HL-60 (cell line): ENCODE results near the gene ANO7.

Experiments
- DNase-seq, 2 experiments: peaks; one replicate each; pipeline ENCODE4 v3.0.0-alpha.2; 2010 to 2020; ENCODE audit warnings: low read depth in 1 of 2, low spot score in 1 of 2
- H3K27ac ChIP-seq: fragments of 250-450 bp; sonication (Bioruptor Pico); replicated peaks from 2 replicates; pipeline ENCODE4 v1.5.1; 2020; ENCODE audit warnings: mild to moderate bottlenecking, moderate library complexity
- H3K27me3 ChIP-seq: fragments of 250-450 bp; sonication (Bioruptor Pico); 2 replicates; pipeline ENCODE4 v1.5.1; 2021; ENCODE audit warnings: mild to moderate bottlenecking, moderate library complexity; ENCODE audit not compliant: insufficient read depth, poor library complexity, severe bottlenecking
- H3K4me3 ChIP-seq: replicated peaks from 2 replicates; pipeline ENCODE4 v1.5.1; 2011; ENCODE audit warnings: mild to moderate bottlenecking, control low read depth, low read length; ENCODE audit not compliant: insufficient read depth
- CTCF ChIP-seq: IDR thresholded peaks from one replicate; pipeline ENCODE4 v1.5.1; 2011; ENCODE audit warnings: low read length, control low read depth, inconsistent platforms; ENCODE audit not compliant: insufficient read depth
- GABPA ChIP-seq: IDR thresholded peaks from 2 replicates; pipeline ENCODE4 v1.6.1; 2012; ENCODE audit warnings: low read depth
- POLR2AphosphoS5 ChIP-seq: IDR thresholded peaks from 2 replicates; pipeline ENCODE4 v1.6.1; 2012; ENCODE audit warnings: low read depth
- SPI1 ChIP-seq: IDR thresholded peaks from 2 replicates; pipeline ENCODE4 v1.6.1; 2012; ENCODE audit warnings: low read depth, mild to moderate bottlenecking, borderline replicate concordance
- TF ChIP-seq, protein P1 (sequence below): IDR thresholded peaks from 2 replicates; pipeline ENCODE4 v1.6.1; 2012; ENCODE audit warnings: low read depth; ENCODE audit not compliant: insufficient replicate concordance

Gene ANO7

GRCh38 chr2:241200822-241201395, 12.4 kb downstream of the ANO7 start:
- peak overlapping the region; percentile 59 for H3K4me3 ChIP-seq
- H3K27me3 ChIP-seq: no peaks in the 10 kb centered on the region
- DNase-seq: peak; percentile 83 to 89
- H3K27ac ChIP-seq: peak overlapping the region; percentile 92
- TF ChIP-seq GABPA: no peak
- no peak for TF ChIP-seq SPI1
- TF ChIP-seq, protein P1, sequence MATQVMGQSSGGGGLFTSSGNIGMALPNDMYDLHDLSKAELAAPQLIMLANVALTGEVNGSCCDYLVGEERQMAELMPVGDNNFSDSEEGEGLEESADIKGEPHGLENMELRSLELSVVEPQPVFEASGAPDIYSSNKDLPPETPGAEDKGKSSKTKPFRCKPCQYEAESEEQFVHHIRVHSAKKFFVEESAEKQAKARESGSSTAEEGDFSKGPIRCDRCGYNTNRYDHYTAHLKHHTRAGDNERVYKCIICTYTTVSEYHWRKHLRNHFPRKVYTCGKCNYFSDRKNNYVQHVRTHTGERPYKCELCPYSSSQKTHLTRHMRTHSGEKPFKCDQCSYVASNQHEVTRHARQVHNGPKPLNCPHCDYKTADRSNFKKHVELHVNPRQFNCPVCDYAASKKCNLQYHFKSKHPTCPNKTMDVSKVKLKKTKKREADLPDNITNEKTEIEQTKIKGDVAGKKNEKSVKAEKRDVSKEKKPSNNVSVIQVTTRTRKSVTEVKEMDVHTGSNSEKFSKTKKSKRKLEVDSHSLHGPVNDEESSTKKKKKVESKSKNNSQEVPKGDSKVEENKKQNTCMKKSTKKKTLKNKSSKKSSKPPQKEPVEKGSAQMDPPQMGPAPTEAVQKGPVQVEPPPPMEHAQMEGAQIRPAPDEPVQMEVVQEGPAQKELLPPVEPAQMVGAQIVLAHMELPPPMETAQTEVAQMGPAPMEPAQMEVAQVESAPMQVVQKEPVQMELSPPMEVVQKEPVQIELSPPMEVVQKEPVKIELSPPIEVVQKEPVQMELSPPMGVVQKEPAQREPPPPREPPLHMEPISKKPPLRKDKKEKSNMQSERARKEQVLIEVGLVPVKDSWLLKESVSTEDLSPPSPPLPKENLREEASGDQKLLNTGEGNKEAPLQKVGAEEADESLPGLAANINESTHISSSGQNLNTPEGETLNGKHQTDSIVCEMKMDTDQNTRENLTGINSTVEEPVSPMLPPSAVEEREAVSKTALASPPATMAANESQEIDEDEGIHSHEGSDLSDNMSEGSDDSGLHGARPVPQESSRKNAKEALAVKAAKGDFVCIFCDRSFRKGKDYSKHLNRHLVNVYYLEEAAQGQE: peak; percentile 21
- TF ChIP-seq POLR2AphosphoS5: peak; percentile 86
- TF ChIP-seq CTCF: no peak

DNA sequence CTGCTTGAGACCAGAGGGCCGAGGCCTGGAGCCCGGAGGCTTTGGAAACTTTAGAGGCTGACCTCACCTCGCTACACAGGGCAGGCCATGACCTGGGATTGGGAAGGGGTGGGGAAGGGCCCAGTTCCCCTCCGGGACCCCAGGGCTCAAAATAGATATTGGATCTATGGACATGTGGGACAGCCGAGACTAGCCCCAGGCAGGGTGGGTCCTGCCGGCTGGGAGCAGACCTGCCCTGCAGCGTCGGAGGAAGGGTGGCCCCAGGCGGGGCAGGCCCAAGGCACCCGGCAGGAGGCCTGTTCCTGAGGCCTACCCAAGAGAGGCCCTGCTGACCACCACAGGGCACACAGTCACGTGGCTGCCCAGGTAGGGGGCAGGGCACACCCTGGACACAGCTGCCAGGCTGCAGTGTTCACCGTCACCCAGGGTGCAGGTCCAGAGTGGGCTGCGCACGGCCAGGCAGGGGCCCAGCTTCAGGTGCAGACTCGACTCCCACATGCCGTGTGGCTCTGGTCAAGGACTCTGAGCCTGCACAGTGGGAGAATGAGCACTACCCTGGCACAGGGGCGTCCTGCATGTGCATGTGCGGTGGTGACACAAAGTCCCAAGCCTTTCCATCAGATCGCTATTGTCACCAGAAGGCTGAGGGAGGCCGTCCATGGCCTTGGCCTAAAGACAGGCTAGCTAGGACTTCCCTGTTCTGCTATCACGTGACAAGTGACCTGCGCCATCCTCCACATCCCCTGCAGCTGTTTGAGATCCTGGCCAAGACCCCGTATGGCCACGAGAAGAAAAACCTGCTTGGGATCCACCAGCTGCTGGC, 13.2 kb downstream of the ANO7 start:
- peak overlapping the region; percentile 59 for H3K4me3 ChIP-seq
- H3K27ac ChIP-seq: peak overlapping the region; percentile 92
- DNase-seq: no peak
- TF ChIP-seq CTCF (no peak), GABPA (no peak), POLR2AphosphoS5 (no peak)
- TF ChIP-seq, protein P1: no peak
- no peaks in the 10 kb centered on the region for H3K27me3 ChIP-seq

- H3K27me3 ChIP-seq: no peaks in the 10 kb centered on the region
- DNase-seq: no peak
Measured at GRCh38 chr2:241202268-241202585, 13.8 kb downstream of the ANO7 start.

More at GRCh38 chr2:241202268-241202585, 13.8 kb downstream of the ANO7 start:
- Histone ChIP-seq H3K27ac (no peak overlapping the region; the same call in 1 of the 2 replicates), H3K4me3 (no peak overlapping the region)
- TF ChIP-seq, protein P1: no peak
- TF ChIP-seq CTCF: no peak
- no peak for TF ChIP-seq GABPA
- TF ChIP-seq POLR2AphosphoS5: no peak
- no peak for TF ChIP-seq SPI1
